HG02588 (cell line): Measurements from ENCODE around the gene HSD17B14.
"Not testable (repeated sequence)": the region's sequence is repeated elsewhere in the genome, so short reads cannot be mapped to it uniquely, and the experiment has no call there.

Experiments used
- ATAC-seq: cut with Tn5 transposase; IDR thresholded peaks from one replicate; pipeline ENCODE4 v1.9.1; 2021; ENCODE audit warnings: mild to moderate bottlenecking, moderate library complexity; ENCODE audit not compliant: unreplicated experiment

HSD17B14 gene

DNA sequence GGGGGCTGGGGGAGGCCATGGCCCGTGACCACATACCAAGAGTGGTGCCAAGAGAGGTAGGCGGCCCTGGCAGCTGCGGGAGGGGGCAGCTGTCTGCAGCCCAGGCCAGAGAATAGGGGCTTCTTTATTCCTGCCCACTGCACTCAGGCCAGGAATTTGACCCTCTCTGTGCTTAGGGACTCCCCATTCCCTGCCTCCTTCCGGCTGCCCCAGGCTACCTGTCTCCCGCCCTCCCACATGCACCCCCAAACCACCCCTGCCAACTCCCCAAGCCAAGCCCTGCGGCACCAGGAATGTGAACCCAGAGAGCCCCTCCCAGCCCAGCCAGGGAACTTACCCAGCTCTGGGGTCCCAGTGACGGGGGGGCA is 31.4 kb upstream of the HSD17B14 start:
- ATAC-seq = no peak

DNA sequence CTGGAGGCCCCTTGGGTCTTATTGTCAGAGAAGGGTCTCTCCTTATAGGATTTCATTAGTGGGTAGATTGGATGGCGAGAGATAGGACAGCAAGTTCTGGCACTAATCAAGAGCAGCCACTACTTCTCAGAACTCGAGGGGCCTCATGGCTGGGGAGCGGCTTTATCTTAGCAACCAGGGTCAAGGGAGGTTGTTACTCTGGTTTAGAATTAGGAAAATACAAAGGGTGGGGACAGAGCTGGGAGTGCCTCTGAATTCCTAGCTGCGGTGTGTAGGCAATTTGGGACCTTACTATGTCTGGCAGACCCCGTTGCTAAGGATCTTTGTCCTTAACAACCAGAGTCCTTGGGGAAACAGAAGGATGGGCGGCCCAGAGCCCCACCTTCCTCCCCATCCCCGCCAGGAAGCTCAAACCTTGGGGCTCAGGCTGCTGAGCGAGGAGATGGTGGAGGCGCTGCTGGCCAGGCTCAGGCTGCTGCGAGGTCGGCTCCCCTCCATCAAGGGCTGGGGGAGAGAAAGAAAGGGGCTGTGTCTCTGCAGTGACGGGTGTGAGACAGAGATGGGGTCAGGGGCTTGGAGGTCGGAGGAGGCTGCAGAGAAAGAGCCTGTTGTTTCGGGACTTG is 30.9 kb upstream of the HSD17B14 start:
- ATAC-seq = no peak

DNA sequence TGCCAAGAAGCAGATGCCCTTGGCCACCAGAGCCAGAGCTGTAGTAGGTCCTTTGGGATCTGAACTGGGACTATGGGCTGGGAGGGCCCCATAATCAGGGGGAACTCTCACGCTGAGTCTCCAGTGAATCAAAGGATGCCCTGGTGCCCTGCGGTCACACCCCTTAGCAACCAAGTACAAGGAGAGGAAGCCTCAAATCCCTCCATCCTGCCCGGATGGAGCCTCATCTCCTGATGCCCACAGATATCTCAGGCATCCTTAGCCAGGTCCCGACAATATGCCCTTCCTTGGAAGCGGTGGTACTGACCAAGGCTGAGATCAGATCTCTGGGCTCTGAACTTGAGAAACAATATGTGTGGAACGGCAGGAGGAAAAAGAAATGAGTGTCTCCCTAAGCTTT is 30.4 kb upstream of the HSD17B14 start:
- no peak for ATAC-seq

DNA sequence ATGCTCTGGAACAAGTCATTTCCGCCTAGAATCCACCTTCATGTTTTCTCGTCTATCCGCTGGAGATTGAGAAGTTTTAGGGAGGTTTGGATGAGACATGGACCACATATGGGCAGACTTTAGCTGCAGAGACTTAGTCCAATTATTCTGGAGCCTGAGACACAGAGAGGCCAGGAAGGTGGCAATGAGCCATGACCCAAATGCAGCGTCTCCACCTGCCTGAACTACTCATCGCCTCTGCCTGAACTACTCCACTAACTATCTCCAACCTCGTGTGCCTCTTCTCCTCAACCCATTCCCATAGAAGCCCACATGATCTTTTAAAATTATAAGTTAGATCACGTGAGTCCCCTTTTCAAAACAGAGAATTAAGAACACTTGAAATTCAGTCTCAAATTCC is 26.5 kb upstream of the HSD17B14 start:
- no peak for ATAC-seq

DNA sequence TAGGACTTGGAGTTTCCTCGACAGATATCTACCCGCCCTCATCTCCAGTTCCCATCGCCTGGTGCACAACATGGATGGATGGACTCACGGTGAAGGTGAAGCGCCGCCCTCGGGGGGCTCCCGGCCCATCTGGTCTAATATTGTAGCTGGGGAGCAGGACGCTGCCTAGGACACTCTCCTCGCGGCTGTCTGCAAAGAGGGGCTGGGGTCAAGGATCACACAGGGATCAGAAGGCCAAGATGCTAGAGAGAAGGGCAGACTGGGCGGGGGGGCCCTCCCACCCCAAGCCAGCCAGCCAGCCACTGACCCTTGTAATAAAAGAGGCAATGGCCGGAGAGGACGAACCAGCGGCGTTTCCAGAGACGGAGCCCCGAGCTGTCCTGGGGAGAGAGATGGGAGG is 25.0 kb upstream of the HSD17B14 start:
- ATAC-seq = no peak

DNA sequence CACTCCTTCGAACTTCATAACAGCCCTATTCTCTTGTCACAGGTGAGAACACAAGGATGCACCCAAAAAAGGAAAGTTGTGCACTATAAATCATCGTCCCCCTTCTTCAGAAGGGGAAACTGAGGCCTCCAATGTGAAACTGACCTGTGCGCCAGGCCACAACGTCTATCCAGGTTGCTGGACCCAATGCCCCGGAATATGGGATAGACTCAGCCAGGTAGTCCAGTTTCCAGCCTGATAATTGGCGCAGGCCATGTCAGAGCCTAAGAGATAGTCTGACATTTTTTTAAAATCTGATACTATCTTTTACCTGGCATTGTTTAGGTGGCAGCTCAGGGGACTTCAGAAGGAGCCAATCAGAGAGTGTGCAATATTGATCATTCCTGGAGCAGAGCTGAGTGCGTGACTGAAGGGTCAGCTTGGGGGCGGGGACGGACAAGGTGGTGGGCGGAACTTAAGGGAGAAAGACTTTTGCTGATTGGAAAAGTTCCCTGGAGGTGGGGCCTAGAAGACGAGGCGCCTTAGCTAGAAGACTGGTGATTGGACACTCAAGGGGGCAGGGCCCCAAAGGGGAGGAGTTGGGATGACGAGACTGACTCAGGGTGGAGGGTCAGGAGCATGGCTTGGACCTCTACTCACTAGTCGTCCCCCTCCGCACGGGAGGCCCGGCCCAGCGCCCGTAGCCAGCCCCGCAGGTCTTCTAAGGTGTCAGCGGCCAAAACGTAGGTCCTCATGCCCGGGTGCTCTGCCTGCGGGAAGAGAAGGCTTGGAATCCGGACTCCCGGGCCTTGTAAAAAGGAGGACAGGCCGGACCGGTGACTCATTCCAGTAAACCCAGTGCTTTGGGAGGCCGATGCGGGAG is 23.7 kb upstream of the HSD17B14 start:
- no peak for ATAC-seq

DNA sequence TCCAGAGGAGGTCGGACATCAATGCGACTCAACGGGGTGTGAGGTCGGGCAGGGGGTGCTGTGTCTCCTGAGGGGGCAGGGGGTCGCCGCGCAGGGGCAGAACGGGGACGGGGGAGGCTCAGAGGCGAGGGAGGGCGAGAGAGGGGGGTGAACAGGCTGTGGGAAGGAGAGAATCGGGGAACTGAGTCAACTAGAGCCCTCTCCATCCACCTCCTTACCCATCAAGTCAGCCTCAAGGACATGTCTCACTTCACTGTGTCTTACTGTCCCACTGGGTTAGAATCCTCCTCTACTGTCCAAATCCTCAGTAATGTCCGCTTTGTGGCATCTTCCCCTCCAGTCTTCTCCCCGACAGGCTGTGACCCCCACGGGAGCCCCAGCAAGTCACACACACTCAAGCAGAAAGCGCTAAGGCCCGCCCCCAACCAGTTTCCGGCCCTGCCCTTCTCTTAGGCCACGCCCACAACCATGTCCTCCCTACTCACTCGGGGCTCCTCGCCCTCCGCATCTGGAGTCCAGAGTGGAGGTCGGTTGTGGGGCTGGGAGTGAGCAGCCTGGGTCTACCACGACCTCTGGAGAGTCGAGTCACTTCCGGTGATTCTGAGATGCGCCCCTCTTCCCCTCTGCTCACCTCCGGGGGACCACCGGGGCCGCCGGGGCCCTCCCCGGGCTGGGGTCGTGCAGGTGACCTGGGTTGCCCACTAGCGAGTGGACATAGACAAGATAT is 22.9 kb upstream of the HSD17B14 start:
- no peak for ATAC-seq

DNA sequence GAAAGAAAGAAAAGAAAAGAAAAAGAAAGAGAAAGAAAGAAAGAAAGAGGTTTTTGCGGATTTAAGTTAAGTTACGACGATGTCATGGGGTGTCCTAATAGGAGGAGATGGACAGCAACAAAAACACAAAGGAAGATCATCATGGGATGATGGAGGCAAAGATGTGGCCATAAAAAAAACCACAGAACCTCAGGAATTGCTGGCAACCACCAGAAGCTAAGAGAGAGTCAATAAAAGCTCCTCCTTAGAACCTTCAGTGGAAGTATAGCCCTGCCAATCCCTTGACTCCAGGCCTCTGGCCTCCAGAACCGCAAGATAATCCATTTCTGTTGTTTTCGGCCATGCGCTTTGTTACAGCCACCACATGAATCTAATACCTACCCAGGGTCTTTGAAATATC is 20.6 kb upstream of the HSD17B14 start:
- ATAC-seq = no peak

DNA sequence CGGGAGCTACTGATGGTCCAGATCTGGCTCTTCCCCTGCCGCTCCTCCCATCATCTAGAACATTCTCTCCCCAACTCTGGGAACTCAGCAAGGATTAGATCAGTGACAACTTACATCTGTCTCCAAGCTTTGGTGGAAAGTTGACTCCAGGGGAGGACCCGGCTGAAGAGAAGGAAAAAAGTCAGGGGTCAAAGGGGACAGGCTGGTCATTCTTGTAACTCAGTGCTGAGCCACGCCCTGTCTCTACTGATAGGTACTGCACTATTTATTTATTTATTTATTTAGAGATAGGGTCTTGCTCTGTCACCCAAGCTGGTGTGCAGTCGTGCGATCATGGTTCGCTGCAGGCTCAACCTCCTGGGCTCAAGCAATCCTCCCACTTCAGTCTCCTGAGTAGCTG is 17.8 kb upstream of the HSD17B14 start:
- no peak for ATAC-seq

DNA sequence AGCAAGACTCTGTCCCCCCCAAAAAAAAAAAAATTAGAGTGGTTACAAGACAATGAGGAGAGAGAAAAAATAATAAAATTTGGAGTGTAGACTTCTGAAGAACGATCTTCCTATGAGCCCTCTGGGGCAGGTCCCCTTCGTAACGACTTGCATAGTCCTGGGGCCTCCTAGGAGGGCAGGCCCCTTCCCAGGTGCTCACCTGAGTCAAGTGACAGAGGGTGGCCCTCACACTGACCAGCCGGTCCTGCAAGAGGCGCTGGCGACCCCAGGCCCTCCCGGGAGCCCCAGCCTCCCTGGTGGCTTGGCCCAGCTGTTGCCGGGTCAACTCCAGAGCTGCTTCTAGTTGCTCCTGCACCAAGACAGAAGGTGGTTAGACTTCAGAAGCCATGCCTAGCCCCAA is 17.2 kb upstream of the HSD17B14 start:
- no peak for ATAC-seq

DNA sequence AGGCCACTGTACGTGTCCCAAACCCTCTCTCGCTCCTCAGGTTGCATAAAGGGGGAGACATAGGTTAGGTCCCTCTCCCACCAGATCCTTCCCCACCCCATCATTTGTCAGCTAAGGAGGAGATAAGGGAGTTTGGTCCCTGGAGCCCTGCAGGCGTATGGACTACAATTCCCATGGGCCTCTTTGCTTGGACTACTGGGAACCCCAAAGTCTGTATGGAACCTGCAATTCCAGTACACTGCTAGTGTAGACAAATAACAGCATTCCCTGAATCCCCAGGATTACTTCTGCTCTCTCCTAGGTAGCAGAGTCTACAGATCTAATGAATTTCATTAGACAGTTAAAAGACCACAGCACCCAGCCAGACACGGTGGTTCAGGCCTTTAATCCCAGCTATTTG is 16.0 kb upstream of the HSD17B14 start:
- no peak for ATAC-seq

DNA sequence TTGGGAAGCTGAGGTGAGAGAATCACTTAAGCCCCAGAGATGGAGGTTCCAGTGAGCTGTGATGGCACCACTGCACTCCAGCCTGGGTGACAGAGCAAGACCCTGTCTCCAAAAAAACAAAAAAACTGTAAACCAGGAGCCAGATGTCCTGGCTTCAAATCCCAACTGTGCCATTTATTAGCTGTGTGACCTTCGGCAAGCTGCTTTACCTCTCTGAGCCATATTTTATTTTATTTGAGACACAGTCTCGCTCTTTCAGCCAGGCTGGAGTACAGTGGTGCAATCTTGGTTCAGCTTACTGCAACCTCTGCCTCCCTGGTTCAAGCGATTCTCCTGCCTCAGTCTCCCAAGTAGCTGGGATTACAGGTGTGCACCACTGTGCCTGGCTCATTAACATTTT is 10.4 kb upstream of the HSD17B14 start:
- not testable (repeated sequence) for ATAC-seq

DNA sequence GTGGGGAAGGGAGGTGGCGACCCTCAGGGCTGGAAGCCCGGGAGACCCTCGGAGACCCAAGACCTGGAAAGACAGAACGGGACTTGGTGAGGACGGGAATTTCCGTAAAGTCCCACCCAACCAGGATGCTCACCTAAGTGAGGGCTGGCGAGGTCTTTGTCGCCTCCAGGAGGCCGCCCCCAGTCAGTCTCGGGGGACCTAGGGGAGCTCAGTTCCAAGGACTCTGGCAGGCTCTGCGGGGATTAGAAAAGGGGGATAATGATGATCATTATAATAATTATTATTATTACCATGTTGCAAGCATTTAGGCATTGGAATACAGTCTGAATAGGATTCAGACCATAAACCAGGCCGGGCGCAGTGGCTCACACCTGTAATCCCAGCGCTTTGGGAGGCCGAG is 9.1 kb upstream of the HSD17B14 start:
- ATAC-seq = no peak

DNA sequence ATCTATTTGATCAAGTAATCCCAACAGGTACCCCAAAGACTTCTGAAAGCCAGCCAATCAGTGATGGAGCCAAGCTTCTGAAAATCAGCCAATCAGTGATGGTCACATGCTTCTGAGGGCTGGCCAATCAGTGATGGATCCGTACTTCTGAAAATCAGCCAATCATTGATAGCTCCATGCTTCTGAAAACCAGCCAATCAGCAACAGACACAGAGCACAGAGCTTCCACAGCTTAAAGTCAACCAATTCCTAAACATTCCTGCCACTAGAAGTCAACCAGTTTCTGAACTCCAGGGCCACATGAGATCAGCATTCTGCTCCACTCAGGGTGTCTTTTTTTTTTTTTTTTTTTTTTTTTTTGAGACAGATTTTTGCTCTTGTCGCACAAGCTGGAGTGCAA is 8.2 kb upstream of the HSD17B14 start:
- ATAC-seq = no peak

DNA sequence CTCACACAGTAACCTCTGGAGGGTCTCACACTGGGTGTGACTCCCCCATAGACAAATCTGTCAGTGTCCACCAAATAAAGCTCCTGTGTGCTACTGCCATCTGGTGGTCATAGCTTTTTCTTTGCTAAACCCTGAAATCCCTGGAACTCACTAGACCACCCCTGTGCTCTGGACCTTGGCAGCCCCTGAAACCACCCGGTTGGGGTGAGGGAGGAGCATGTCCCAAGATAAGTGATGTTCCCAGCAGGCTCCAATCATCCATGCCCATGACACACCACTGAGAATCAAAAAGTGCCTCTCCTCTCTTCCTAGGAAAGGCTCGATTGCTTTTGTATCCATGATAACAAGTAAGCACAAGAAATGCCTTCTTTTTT is 6.5 kb upstream of the HSD17B14 start:
- ATAC-seq = no peak

DNA sequence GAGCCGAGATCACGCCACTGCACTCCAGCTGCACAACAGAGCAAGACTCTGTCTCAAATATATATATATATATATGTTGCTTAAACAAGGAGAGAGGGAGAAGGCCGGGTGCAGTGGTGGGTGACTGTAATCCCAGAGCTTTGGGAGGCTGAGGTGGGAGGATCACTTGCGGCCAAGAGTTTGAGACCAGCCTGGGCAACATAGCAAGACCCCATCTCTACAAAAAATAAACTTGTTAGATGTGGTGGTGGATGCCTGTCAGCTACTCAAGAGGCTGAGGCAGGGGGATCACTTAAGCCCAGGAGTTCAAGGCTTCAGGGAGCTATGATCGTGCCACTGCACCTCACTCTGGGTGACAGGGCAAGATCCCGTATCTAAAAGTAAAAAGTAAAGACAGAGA is 5.3 kb upstream of the HSD17B14 start:
- no peak for ATAC-seq

DNA sequence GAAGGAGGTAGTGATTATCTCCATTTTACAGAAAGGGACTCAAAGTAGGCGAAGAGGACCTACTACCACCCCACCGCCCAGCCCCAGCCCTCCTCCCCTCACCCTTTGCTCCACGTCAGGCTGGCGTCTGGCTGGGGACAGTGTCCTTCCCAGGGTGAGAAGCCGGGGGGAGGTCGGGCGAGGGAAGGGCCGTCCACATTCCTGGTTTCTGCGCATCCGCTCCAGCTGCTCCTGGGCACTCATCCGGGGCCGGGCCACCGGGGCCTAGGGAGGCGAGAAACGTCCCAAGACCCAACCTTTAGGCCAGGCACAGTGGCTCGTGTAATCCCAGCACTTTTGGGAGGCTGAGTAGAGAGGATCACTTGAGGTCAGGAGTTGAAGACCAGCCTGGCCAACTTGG is 4.8 kb upstream of the HSD17B14 start:
- no peak for ATAC-seq

DNA sequence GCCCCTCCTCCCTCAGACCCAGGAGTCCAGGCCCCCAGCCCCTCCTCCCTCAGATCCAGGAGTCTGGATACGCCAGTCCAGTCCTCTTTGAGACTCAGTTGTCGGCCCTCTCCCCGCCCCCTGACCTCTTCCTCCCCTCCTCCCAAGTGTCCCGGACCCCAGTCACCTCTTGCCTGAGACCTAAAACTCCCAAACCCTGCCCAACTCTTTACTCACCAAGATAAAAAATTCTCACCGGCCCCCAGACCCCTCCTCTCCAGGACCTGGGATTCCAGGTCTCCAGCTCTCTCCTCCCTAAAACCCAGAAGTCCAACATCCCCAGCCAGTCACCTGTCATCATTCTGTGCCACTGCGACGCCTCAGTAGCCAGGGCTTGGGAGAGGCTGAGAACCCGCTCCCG is 1.4 kb upstream of the HSD17B14 start:
- ATAC-seq = no peak

DNA sequence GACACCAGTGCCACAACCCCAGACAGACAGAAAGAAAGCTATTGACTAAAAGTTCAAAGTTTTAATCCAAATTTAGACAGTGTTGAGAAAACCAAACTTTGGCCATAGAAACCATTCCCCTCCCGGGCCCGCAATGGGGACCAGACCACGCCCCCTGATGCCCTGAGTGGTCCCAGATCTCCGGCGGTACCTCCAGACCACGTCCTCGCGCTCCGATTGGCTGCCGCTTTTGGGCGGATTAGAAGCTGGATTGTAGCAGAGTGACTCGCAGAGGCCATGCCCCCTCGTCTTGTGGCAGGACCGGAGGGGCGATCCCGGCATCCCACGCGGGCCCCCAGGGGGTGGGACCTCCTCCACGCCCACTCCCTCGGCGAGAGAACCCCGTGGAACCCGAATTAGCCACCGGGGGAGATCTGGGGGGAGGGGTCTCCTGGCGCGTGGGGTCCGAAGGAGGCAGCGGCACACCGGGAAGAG is 797 bp upstream of the HSD17B14 start:
- no peak for ATAC-seq

DNA sequence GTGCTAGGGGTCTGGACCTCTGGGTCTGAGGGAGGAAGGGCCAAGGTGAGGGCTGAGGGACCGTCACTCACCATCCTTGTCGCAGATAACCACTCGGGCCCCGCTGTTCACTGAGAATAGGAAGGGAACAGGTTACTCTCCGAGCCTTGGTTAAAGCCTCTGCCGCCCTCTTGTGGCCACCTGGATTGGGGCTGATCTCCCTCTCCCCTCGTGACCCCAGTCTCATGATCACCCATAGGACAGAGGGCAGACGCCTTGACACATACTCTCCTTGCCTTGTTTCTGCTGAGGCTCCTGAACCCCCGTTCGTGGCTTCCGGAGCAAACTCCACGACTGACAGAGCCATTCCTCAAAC is 580 bp downstream of the HSD17B14 start:
- peak; percentile 60 for ATAC-seq

DNA sequence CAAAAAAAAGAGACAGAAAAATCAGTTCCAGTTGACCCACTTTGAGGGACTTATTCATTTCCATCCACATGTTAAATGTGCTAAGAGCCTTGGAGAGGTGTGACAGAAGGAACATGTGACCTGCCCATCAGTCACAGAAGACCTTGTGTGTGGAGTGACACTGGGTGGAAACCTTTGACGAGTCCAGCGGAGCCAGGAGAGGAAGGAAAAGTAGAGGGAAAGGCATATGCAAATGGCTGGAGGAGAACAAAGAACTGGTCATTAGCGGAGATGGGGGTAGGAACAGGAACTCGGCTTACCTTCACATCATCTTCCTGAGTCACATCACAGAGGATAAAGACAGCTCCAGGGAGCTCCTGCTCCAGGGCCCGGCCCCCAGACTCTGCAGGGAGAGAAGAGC is 2.3 kb downstream of the HSD17B14 start:
- ATAC-seq = no peak

DNA sequence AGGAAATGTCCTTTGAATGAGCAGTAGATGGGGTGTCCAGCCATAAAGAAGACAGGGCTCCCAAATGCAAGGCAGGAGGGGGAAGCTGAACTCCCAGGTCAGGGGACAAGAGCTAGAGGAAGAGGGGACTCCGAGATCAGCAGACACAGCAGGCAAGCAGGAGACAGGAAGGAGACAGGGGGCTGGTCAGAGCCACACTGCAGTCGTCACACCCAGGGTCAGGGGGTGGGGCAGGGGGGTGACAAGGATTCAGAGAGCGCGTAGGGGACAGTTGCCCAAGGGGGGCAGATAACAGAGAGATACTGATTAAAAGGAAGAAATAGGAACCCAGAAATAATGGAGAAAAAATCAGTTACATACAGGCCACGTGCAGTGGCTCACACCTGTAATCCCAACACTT is 3.2 kb downstream of the HSD17B14 start:
- no peak for ATAC-seq
